ENCODE data around the gene TBC1D22A. TPM values are rescaled to one million over a fixed set of nuclear protein-coding genes. Genes with fewer than 3 reads are reported as not detected.

The TBC1D22A gene
- total and polyA plus RNA-seq, 2 experiments from 2014 or later: 9.6 to 13.3 TPM

DNA sequence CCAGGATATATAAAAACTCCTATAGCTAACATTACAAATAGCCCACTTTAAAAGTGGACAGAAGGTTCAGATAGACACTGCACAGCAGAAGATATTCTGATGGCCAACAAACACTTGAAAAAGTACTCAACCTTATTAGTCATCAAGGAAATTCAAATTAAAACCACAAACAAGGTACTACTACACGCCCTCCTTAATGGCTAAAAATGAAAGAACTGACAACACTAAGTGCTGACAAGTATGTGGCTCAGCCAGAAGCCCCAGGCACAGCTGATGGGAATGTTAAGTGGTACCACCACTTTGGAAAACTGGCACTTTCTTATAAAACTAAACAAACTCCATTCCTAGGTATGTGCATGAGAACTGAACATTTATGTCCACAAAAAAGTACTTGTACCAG is 320.1 kb downstream of the TBC1D22A start:
- H3K36me3 ChIP-seq (ENCODE audit: insufficient read depth): no peaks in the 10 kb centered on the region
- Mint-ChIP-seq H3K27me3 (ENCODE audit: insufficient read depth, low read depth, poor library complexity) (peaks cover 8% of the 10 kb centered on the region), H3K4me3 (no peak overlapping the region), H3K27ac (no peak overlapping the region), H3K36me3 (ENCODE audit: low read depth) (peaks cover 12% of the 10 kb centered on the region), H3K9me3 (peaks cover 23% of the 10 kb centered on the region), H3K4me1 (peaks cover 10% of the 10 kb centered on the region)
- 0 out of 2 replicates have a peak, but pooled peaks cover 5% of the 10 kb centered on the region for H3K4me1 ChIP-seq (ENCODE audit: insufficient read depth)
- TF ChIP-seq POLR2AphosphoS5 (IDR thresholded peaks at IDR 0.05; ENCODE audit: low read depth): no peak
- TF ChIP-seq NANOG (IDR thresholded peaks at IDR 0.05; ENCODE audit: borderline replicate concordance): no peak
- TF ChIP-seq, protein P1, sequence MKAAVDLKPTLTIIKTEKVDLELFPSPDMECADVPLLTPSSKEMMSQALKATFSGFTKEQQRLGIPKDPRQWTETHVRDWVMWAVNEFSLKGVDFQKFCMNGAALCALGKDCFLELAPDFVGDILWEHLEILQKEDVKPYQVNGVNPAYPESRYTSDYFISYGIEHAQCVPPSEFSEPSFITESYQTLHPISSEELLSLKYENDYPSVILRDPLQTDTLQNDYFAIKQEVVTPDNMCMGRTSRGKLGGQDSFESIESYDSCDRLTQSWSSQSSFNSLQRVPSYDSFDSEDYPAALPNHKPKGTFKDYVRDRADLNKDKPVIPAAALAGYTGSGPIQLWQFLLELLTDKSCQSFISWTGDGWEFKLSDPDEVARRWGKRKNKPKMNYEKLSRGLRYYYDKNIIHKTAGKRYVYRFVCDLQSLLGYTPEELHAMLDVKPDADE (IDR thresholded peaks at IDR 0.05): no peak
- TF ChIP-seq STAT1 (IDR thresholded peaks at IDR 0.05; ENCODE audit: unreplicated experiment): no peak
- TF ChIP-seq, protein P2, sequence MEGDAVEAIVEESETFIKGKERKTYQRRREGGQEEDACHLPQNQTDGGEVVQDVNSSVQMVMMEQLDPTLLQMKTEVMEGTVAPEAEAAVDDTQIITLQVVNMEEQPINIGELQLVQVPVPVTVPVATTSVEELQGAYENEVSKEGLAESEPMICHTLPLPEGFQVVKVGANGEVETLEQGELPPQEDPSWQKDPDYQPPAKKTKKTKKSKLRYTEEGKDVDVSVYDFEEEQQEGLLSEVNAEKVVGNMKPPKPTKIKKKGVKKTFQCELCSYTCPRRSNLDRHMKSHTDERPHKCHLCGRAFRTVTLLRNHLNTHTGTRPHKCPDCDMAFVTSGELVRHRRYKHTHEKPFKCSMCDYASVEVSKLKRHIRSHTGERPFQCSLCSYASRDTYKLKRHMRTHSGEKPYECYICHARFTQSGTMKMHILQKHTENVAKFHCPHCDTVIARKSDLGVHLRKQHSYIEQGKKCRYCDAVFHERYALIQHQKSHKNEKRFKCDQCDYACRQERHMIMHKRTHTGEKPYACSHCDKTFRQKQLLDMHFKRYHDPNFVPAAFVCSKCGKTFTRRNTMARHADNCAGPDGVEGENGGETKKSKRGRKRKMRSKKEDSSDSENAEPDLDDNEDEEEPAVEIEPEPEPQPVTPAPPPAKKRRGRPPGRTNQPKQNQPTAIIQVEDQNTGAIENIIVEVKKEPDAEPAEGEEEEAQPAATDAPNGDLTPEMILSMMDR (conservative IDR thresholded peaks at IDR 0.05; ENCODE audit: low read depth in 2 of 2): no peak
- TF ChIP-seq EZH2phosphoT487 (IDR thresholded peaks at IDR 0.05; ENCODE audit: unreplicated experiment): no peak
- TF ChIP-seq, protein P3, sequence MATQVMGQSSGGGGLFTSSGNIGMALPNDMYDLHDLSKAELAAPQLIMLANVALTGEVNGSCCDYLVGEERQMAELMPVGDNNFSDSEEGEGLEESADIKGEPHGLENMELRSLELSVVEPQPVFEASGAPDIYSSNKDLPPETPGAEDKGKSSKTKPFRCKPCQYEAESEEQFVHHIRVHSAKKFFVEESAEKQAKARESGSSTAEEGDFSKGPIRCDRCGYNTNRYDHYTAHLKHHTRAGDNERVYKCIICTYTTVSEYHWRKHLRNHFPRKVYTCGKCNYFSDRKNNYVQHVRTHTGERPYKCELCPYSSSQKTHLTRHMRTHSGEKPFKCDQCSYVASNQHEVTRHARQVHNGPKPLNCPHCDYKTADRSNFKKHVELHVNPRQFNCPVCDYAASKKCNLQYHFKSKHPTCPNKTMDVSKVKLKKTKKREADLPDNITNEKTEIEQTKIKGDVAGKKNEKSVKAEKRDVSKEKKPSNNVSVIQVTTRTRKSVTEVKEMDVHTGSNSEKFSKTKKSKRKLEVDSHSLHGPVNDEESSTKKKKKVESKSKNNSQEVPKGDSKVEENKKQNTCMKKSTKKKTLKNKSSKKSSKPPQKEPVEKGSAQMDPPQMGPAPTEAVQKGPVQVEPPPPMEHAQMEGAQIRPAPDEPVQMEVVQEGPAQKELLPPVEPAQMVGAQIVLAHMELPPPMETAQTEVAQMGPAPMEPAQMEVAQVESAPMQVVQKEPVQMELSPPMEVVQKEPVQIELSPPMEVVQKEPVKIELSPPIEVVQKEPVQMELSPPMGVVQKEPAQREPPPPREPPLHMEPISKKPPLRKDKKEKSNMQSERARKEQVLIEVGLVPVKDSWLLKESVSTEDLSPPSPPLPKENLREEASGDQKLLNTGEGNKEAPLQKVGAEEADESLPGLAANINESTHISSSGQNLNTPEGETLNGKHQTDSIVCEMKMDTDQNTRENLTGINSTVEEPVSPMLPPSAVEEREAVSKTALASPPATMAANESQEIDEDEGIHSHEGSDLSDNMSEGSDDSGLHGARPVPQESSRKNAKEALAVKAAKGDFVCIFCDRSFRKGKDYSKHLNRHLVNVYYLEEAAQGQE (IDR thresholded peaks at IDR 0.05; ENCODE audit: unreplicated experiment): no peak
- TF ChIP-seq CREB1 (CRISPR knock-in tag; IDR thresholded peaks at IDR 0.05; ENCODE audit: low read depth): no peak
- TF ChIP-seq, protein P4, sequence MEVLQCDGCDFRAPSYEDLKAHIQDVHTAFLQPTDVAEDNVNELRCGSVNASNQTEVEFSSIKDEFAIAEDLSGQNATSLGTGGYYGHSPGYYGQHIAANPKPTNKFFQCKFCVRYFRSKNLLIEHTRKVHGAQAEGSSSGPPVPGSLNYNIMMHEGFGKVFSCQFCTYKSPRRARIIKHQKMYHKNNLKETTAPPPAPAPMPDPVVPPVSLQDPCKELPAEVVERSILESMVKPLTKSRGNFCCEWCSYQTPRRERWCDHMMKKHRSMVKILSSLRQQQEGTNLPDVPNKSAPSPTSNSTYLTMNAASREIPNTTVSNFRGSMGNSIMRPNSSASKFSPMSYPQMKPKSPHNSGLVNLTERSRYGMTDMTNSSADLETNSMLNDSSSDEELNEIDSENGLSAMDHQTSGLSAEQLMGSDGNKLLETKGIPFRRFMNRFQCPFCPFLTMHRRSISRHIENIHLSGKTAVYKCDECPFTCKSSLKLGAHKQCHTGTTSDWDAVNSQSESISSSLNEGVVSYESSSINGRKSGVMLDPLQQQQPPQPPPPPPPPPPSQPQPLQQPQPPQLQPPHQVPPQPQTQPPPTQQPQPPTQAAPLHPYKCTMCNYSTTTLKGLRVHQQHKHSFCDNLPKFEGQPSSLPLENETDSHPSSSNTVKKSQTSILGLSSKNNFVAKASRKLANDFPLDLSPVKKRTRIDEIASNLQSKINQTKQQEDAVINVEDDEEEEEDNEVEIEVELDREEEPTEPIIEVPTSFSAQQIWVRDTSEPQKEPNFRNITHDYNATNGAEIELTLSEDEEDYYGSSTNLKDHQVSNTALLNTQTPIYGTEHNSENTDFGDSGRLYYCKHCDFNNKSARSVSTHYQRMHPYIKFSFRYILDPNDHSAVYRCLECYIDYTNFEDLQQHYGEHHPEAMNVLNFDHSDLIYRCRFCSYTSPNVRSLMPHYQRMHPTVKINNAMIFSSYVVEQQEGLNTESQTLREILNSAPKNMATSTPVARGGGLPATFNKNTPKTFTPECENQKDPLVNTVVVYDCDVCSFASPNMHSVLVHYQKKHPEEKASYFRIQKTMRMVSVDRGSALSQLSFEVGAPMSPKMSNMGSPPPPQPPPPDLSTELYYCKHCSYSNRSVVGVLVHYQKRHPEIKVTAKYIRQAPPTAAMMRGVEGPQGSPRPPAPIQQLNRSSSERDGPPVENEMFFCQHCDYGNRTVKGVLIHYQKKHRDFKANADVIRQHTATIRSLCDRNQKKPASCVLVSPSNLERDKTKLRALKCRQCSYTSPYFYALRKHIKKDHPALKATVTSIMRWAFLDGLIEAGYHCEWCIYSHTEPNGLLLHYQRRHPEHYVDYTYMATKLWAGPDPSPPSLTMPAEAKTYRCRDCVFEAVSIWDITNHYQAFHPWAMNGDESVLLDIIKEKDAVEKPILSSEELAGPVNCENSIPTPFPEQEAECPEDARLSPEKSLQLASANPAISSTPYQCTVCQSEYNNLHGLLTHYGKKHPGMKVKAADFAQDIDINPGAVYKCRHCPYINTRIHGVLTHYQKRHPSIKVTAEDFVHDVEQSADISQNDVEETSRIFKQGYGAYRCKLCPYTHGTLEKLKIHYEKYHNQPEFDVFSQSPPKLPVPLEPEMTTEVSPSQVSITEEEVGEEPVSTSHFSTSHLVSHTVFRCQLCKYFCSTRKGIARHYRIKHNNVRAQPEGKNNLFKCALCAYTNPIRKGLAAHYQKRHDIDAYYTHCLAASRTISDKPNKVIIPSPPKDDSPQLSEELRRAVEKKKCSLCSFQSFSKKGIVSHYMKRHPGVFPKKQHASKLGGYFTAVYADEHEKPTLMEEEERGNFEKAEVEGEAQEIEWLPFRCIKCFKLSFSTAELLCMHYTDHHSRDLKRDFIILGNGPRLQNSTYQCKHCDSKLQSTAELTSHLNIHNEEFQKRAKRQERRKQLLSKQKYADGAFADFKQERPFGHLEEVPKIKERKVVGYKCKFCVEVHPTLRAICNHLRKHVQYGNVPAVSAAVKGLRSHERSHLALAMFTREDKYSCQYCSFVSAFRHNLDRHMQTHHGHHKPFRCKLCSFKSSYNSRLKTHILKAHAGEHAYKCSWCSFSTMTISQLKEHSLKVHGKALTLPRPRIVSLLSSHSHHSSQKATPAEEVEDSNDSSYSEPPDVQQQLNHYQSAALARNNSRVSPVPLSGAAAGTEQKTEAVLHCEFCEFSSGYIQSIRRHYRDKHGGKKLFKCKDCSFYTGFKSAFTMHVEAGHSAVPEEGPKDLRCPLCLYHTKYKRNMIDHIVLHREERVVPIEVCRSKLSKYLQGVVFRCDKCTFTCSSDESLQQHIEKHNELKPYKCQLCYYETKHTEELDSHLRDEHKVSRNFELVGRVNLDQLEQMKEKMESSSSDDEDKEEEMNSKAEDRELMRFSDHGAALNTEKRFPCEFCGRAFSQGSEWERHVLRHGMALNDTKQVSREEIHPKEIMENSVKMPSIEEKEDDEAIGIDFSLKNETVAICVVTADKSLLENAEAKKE (CRISPR knock-in tag; IDR thresholded peaks at IDR 0.05): no peak
- no peak overlapping the region for H3K4me2 ChIP-seq
- H3K79me2 ChIP-seq (replicated peaks; ENCODE audit: insufficient read depth): no peaks in the 10 kb centered on the region
- no peak for ATAC-seq
- DNase-seq (ENCODE audit: low spot score): no peak
- no peak overlapping the region for H3K27ac ChIP-seq (ENCODE audit: low read depth)
- no peaks in the 10 kb centered on the region for H4K20me1 ChIP-seq (replicated peaks; ENCODE audit: insufficient read depth)
- H3F3A ChIP-seq (replicated peaks; ENCODE audit: low read depth): no peaks in the 10 kb centered on the region
- H3K9me2 ChIP-seq (ENCODE audit: insufficient read depth): no peaks in the 10 kb centered on the region
- no peaks in the 10 kb centered on the region for H3K27me3 ChIP-seq (ENCODE audit: insufficient read depth)
- no peak overlapping the region for H3K4me3 ChIP-seq
- no peak overlapping the region for H2AFZ ChIP-seq
